Left lobe of liver (tissue), 2 donors: ENCODE measurements around the gene NXNL1. TPM values are rescaled to one million over a fixed set of nuclear protein-coding genes. Genes with fewer than 3 reads are reported as not detected.

Experiments used
- ATAC-seq: fragments of 200-7000 bp; cut with Tn5 transposase; one replicate; pipeline ENCODE4 v1.9.1; 2020; ENCODE audit warnings: mild to moderate bottlenecking, moderate library complexity
- DNase-seq: peaks from one replicate; pipeline ENCODE4 v3.0.0-alpha.2; 2020; ENCODE audit warnings: low spot score
- total RNA-seq: library from RNA; stranded (reverse); gene quantifications from one replicate; pipeline ENCODE4 v1.2.1, GENCODE V29; 2021
- donor health status: DM: no; HTN: no; CAD: no; lungs with moderate emphysema.
- donor health status: DM: no; HTN: yes; CAD: no.

NXNL1 gene
- total RNA-seq, 1 donor from 2014 or later: not detected

DNA sequence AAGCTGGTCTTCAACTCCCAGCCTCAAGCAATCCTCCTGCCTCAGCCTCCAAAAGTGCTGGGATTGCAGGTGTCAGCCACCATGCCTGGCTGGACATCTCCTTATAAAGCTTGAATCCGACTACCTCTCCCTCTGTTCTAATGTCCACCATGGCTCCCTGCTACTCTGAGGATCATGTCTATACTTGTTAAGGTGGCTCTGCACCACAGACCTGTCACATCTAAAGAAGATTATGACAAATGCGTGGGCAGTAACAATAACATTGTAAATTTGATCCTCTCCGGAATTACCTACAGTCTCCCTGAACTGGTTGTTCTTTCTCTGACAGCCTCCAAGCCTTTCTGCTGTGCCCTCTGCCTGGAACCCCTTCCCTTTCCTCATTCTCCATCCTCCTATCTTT lies 1.8 kb downstream of the NXNL1 start:
- DNase-seq: no peak
- ATAC-seq: no peak

DNA sequence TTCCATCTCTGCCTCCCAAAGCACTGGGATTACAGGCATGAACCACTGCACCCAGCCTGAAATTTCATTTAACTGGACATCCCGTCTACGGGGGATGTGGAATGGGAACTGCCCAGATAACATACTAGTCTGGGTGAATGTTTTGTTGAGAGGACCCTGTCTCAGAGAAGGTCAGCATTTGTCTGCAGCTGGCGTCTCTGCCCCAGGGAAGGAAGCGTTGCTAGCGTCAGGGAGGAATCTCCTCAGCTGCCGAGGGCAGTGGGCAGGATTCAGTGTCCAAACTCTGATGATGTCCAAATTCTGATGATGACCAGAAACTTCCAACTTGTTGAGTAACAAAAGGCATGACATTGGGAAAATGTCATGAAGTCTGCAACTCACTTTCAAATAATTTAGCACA lies 3.1 kb downstream of the NXNL1 start:
- no peak for DNase-seq
- no peak for ATAC-seq

- DNase-seq: no peak
- ATAC-seq: no peak
Observed at GRCh38 chr19:17456127-17456526, 4.6 kb downstream of the NXNL1 start.

GRCh38 chr19:17455308-17456123 lies 5.2 kb downstream of the NXNL1 start:
- ATAC-seq: no peak
- no peak for DNase-seq

GRCh38 chr19:17454576-17455071 lies 6.1 kb downstream of the NXNL1 start:
- DNase-seq: no peak
- ATAC-seq: no peak

DNA sequence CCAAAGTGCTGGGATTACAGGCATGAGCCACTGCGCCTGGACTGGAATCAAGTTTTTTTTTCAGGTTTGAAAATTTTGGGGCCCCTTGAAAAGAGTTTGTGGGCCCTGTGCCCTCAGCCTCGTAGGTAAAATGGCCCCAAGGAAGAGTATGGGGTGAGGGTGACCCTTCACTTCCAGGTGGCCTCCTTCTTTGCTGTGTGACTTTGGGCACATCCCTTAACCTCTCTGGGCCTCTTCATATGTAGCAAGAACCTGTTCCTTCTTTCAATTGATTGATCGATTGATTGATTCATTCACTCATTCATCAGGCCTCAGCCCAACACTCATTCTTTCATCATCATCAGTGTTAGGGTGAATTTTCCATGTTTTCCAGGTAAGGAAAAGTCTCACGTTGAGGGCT lies 8.9 kb downstream of the NXNL1 start:
- ATAC-seq: no peak
- no peak for DNase-seq

DNA sequence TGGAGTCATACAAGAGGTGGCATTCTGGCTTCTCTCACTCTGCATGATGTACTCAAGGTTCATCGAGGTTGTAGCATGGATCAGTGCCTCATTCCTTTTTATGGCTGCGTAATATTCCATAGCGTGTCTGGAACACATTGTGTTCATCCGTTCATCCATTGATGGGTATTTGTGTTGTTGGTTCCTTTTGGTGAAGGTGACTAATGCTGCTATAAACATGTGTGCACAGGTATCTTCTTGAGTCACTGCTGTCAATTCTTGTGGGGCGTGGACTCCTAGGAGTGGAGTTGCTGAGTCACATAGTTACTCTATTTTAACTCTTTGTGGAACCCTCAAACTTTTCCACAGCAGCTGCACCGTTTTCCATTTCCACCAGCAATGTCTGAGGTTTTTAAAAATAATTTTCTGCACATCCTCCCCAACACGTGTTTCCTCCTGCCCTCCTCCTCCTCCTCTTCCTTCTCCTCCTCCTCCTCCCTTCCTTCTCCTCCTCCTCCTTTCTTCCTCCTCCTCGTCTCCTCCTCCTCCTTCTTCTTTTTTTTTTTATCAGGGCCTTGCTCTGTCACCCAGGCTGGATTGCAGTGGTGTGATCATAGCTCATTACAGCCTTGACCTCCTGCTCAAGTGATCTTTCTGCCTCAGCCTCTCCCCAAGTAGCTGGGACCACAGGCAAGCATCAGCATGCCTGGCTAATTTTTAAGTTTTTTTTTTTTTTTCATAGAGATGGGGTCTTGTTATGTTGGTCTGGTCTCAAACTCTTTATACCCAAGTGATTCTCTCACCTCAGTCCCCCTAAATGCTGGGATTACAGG lies 10.3 kb downstream of the NXNL1 start:
- DNase-seq (no peak), ATAC-seq (no peak)

DNA sequence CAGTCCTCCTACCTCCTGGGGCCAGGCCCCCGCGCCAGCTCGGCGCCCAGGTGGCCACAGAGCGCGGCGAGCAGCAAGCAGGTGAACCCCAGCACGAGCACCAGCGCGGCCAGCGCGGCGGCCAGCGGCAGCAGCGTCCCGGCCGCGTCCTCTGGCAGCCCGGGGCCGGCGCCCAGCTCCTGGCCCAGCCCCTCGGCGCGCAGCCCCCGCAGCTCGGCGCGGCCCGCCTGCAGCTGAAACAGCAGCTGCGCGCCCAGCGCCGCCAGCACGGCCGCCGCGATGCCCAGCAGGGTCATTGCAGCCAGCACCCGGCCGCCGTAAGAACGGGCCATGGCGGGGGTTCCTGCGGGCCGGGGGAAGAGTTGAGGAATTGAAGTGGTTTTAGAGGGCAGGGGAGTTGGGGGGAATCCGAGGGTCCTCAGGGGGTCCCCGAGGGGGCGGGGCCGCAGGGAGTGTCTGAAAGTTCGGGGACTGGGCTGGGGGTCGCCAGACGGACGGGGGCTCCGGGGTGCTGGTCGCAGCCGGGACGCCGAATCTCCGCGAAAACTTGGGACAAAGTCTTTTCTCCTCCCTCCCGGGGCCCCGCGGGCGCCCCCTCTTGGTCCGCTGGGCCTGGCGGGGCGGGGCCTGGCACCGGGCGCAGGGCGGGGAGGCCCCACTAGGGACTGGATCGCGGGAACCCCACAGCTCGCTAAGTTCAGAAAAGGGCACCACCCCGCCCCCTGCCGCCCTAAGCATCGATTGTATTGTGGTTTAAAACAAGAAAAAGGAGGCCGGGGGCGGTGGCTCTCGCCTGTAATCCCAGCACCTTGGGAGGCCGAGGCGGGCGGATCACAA lies 12.4 kb downstream of the NXNL1 start, which contains the start of gene TMEM221:
Gene TMEM221 (minus strand): TSS at position 538 of the 837 bp plus-strand sequence. CDS start 206 bp downstream, at position 332.
- ATAC-seq (peak; percentile 73), DNase-seq (no peak)

DNA sequence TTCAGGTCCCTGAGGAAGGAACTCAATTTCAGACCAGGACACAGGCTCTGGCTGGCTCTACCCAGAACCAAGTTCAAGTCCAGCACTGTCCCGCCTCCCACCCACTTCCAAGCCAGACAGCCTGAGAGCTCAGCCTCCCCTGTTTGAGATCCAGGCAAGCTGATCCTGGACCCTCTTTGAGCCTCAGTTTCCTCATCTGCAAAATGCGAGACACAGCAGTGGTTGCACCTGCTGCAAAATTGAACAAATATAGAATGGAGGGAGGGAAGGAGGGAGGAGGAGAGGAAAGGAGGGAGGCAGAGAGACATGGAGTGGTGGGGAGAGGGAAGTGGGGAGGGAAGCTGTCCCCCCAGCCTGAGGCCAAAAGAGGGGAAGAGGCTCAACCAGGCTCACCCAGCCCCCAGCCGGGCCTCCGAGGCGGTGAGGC lies 13.0 kb downstream of the NXNL1 start:
- ATAC-seq: no peak
- no peak for DNase-seq

GRCh38 chr19:17445526-17446165 lies 15.1 kb downstream of the NXNL1 start:
- DNase-seq: no peak

DNA sequence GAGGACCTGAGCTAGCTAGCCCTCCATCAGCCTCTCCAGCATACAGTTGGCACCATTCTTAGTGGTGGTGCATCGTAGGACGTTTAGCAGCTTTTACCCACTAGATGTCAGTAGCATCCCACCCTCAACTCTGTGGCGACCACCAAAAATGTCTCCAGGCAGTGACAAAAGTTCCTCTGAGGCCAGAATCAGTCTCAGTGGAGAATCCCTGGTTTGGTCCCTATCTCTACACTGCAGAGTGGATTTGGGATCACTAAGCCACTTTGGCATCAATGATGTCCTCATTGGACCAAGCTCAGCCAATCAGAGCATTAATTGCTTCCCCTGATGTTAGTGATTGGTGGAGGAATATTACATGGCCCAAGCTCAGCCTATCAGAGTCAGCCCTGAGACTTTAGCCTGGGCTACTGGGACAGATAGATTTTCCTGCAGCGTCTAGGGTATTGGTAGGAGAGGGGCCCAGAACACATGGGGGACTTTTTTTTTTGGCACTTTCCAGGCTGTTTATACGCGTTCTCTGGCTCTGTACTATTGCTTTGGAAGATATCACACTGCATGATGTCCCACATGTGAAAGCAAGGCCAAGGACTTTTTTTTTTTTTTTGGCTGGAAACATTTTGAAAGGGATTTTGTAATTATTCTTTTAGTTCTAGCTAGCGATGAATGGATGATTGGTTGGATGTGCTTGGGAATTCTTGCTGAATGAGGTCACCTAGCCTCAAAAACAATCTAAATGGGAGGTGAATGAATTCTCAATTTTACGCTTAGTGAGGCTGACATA lies 19.3 kb downstream of the NXNL1 start:
- no peak for DNase-seq
- peak; percentile 60 for ATAC-seq

More at GRCh38 chr19:17445526-17446165, 15.1 kb downstream of the NXNL1 start:
- ATAC-seq: no peak

GRCh38 chr19:17436874-17437267 lies 23.9 kb downstream of the NXNL1 start:
- DNase-seq (no peak), ATAC-seq (no peak)

DNA sequence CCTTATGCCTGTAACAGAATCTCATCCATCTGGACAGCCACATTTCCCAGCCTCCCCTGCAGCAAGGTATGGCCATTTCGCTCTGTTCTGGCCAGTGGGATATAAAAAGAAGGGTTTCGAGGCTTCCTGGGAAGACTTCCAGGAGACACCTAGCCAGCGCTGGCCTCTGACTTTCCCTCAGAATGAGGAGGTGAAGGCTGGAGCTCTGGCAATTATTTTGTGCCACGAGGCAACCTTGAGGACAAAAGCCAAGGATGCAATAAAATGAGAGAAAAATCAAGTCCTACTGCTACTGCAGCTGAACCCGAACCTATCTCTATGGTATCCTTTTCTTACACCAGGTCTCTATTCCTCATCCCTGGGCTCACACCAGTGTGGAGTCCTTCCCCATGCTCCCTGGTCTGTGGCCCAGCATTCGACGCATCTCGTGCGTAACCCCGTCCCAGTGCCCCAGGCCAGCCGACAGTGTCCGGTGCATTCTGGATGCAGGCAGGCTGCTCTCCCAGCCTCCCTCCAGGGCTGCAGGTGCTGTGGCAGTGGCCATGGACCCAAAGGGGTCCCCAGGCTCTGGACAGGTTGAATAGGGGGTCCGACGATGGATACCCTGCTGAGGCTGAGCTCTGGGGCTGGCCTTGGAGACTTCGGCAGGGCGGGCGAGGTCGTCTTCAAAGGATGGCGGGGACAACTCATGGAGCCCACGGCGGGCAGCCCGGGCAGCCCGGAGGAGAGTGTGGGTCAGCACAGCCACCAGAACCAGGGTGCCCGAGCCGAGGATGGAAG lies 24.4 kb downstream of the NXNL1 start:
- no peak for ATAC-seq

DNA sequence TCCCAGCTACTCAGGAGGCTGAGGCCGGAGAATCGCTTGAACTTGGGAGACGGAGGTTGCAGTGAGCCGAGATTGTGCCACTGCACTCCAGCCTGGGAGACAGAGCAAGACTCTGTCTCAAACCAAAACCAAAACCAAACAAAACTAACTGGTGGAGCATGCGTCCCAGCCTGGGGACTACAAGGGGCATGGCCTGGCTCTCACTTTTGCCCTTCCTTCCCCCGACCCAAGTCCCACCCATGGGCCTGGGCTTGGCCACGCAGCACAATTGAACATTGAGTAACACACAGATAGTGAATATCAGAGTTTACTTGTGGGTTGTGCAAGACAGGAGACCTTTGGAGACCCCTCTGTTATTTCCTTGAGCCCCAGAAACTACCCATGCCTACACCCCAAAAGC lies 25.5 kb downstream of the NXNL1 start:
- DNase-seq (no peak), ATAC-seq (peak; percentile 37)

More for the DNA sequence above, 24.4 kb downstream of the NXNL1 start:
- no peak for DNase-seq

DNA sequence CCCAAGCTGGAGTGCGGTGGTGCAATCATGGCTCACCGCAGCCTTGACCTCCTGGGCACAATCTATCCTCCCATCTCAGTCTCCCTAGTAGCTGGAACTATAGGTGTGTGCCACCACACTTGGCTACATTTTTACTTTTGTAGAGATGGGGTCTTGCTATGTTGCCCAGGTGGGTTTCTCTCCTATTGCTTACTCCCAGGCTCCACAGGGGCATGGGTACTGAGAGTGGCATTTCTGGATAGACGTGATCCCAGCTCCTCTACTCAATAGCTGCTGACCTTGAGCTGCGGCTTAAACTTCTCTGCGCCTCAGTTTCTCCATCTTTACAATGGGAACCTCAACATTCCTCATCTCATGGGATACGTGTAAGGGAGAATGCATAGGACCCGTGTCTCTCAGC lies 29.3 kb downstream of the NXNL1 start:
- no peak for ATAC-seq
- DNase-seq: no peak

DNA sequence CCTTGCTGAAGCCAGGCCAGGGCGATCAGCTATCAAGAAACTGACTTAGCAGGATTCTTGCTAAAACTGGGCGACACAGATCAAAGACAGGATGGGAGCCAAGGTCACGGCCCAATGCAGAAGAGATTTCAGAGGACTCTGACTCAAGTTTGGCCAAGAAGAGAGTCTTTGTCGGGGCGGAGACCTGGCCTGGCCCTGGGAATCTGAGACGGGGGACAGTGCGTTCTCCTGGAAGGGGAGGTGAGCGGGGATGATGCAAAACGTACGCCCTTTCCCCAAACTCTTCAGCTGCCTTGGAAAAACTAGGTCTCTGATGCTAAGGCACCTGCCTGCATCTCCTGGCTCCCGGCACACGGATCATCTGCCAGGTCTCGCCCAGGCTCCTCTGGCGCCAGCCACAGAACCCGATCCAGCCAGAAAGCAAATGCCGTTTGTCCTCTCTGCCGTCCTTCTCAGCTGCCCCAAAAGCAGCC lies 31.0 kb downstream of the NXNL1 start:
- DNase-seq: no peak
- ATAC-seq: peak; percentile 20

- ATAC-seq (peak; percentile 18), DNase-seq (peak; percentile 47)
Observed at GRCh38 chr19:17424743-17425365, 35.9 kb downstream of the NXNL1 start.
